Thyroid gland (tissue), 4 donors: ENCODE data around the gene CHD6.

Experiments
- CTCF ChIP-seq, 6 experiments: fragments of 200-600 bp in 3 of 6; fragments of 450-650 bp in 3 of 6; sonication (generic) in 3 of 6; IDR thresholded peaks; one replicate each; pipeline ENCODE4 v1.5.1; 2016 to 2019; ENCODE audit warnings: antibody characterized with exemption in 6 of 6, mild to moderate bottlenecking in 2 of 6, inconsistent platforms in 1 of 6, moderate library complexity in 1 of 6
- POLR2A ChIP-seq, 2 donors: fragments of 450-650 bp; IDR thresholded peaks; one replicate each; pipeline ENCODE4 v1.6.1; 2017; ENCODE audit warnings: antibody characterized with exemption in 2 of 2, mild to moderate bottlenecking in 2 of 2, moderate library complexity in 1 of 2

GRCh38 chr20:41478026-41478425 lies 140.2 kb downstream of the CHD6 start:
- no peak for TF ChIP-seq CTCF (IDR thresholded peaks at IDR 0.05)
- no peak for TF ChIP-seq POLR2A (IDR thresholded peaks at IDR 0.05)
